22Rv1 (cell line): Measurements from ENCODE around the gene ASTN1.
A peak's percentile ranks its signal among the peaks of the same experiment; 100 is the strongest.

Experiments
- H3K27ac ChIP-seq: fragments of 450-650 bp; 2 replicates; pipeline ENCODE4 v1.5.1; 2017
- CTCF ChIP-seq: fragments of 450-650 bp; IDR thresholded peaks from 2 replicates; pipeline ENCODE4 v1.5.1; 2017; ENCODE audit warnings: mild to moderate bottlenecking
- ZFX ChIP-seq: fragments of 450-650 bp; IDR thresholded peaks from 2 replicates; pipeline ENCODE4 v1.6.1; 2017; ENCODE audit warnings: antibody characterized with exemption, borderline replicate concordance

The ASTN1 gene

GRCh38 chr1:176893625-176894352, 270.7 kb downstream of the ASTN1 start:
- no peak for TF ChIP-seq CTCF
- TF ChIP-seq ZFX: no peak
- no peak overlapping the region for H3K27ac ChIP-seq

- no peak overlapping the region for H3K27ac ChIP-seq
- no peak for TF ChIP-seq ZFX
- TF ChIP-seq CTCF: no peak
These were observed 276.0 kb downstream of the ASTN1 start for GRCh38 chr1:176888471-176889032.

GRCh38 chr1:176885751-176886150, 278.8 kb downstream of the ASTN1 start:
- H3K27ac ChIP-seq: no peak overlapping the region
- no peak for TF ChIP-seq CTCF
- no peak for TF ChIP-seq ZFX

- TF ChIP-seq CTCF (no peak), ZFX (no peak)
- H3K27ac ChIP-seq: no peak overlapping the region
These were observed 279.2 kb downstream of the ASTN1 start for GRCh38 chr1:176885341-176885740.

- TF ChIP-seq ZFX (no peak), CTCF (no peak)
- no peak overlapping the region for H3K27ac ChIP-seq
These were observed 279.6 kb downstream of the ASTN1 start for GRCh38 chr1:176884911-176885310.

GRCh38 chr1:176884286-176884685, 280.2 kb downstream of the ASTN1 start:
- no peak for TF ChIP-seq ZFX
- TF ChIP-seq CTCF: no peak
- no peak overlapping the region for H3K27ac ChIP-seq

GRCh38 chr1:176880955-176881595, 283.4 kb downstream of the ASTN1 start:
- no peak overlapping the region for H3K27ac ChIP-seq

More at GRCh38 chr1:176880955-176881595, 283.4 kb downstream of the ASTN1 start:
- TF ChIP-seq ZFX (no peak), CTCF (peak; percentile 95)
